GM19023 (cell line): Measurements from ENCODE around the gene SPA17.

Source experiments
- ATAC-seq: cut with Tn5 transposase; IDR thresholded peaks from one replicate; pipeline ENCODE4 v1.9.1; 2021; ENCODE audit warnings: mild to moderate bottlenecking, moderate library complexity; ENCODE audit not compliant: unreplicated experiment

The SPA17 gene

DNA sequence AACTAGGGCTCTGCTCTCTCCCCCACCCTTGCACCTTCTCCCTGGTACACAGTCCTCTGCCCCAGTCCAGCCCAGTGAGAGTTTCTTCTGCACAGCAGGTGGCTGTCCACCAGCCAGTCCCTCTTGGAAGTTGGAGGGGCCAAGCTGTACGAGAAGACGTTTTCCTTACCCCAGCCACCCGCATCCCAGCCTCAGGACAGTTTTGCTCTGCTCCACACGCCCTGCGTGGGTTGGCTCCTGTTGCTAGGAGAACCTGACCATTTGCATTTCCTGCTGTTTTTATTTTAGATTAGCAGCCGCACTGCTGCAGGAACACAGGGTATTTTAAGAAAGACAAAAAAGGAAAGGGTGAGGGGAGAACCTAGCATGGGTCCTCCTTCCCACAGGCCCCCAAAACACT lies 48.5 kb downstream of the SPA17 start:
- ATAC-seq, result no peak

DNA sequence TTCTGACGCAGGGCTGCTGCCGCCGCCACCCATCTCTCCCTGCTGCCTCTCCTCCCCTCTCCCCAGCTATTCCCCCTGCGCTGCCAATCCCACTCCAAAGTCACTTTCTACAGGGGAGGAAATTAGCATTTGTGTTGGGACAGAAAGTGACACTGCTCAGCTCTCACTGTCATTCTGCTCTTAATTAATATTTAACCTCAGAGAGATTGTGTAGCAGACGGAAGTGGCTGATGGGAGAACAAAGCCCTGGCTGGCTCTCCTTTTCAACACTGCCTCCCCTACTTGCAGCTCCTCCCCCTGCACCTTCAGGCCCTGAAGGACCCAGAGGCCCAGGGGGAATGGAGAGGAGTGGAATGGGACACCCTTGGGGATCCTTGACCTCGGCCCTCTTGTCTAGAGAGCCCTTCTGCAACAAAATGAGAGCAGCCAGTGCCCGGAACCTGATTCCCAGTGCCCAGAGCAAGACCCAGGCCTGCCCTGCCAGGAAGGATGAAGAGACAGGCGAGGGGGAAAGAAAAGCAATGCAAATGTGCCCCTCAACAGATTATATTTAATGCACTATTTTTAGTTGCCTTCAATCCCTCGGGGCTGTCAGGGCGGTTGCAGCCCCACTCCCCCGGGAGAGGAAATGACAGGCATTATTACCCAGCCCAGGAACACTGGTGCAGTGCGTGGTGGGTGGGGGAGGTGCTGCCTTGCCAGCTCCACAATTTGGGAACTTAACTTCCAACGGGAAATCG lies 51.4 kb downstream of the SPA17 start:
- ATAC-seq, result peak; percentile 97

DNA sequence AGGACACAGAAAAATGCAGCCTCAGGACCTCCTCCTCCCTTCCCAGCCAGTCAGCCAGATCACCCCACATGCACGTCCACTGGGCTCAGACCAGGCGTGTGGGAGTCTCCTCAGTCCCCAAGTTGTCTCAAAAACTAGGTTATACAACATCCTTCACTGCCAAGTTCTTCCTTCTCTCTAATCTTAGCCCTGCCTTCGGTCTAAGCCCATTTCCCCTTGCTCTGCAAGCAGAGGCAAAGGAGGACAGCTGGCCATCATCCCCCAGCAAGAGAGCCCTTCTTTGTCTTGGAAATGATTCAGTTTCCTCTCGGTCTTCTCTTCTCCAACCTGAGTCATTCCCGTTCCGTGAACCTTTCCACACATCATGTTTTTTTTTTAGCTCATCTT lies 52.0 kb downstream of the SPA17 start:
- ATAC-seq, result peak; percentile 14

- ATAC-seq, result no peak
These were observed 53.8 kb downstream of the SPA17 start for GRCh38 chr11:124727474-124727873.

- ATAC-seq, result no peak
These were observed 54.4 kb downstream of the SPA17 start for GRCh38 chr11:124728134-124728533.

- ATAC-seq, result no peak
These were observed 55.9 kb downstream of the SPA17 start for GRCh38 chr11:124729571-124729970.

- ATAC-seq, result no peak
These were observed 58.5 kb downstream of the SPA17 start for GRCh38 chr11:124732230-124732629.

DNA sequence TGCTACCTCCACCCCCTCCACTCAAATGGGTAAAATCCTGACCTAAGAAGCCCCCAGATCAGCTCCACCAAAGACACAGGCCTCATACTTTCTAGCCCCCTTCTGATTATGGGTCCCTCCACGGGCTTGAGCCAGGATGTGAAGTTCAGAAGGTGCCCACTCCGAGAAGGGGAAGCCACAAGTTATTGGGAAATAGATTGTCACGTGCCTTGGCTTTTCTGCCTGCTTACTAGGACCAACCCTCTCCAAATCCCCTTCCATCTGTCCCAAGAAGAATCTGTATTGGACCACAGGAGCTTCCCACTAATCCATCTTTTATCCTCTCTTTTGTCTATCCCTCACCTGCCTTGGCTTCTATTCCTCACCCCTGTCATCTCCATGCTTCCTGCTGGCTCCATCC lies 63.0 kb downstream of the SPA17 start:
- no peak for ATAC-seq

GRCh38 chr11:124737638-124738305 lies 64.1 kb downstream of the SPA17 start:
- ATAC-seq, result no peak

- no peak for ATAC-seq
These were observed 65.2 kb downstream of the SPA17 start for GRCh38 chr11:124738713-124739478.

DNA sequence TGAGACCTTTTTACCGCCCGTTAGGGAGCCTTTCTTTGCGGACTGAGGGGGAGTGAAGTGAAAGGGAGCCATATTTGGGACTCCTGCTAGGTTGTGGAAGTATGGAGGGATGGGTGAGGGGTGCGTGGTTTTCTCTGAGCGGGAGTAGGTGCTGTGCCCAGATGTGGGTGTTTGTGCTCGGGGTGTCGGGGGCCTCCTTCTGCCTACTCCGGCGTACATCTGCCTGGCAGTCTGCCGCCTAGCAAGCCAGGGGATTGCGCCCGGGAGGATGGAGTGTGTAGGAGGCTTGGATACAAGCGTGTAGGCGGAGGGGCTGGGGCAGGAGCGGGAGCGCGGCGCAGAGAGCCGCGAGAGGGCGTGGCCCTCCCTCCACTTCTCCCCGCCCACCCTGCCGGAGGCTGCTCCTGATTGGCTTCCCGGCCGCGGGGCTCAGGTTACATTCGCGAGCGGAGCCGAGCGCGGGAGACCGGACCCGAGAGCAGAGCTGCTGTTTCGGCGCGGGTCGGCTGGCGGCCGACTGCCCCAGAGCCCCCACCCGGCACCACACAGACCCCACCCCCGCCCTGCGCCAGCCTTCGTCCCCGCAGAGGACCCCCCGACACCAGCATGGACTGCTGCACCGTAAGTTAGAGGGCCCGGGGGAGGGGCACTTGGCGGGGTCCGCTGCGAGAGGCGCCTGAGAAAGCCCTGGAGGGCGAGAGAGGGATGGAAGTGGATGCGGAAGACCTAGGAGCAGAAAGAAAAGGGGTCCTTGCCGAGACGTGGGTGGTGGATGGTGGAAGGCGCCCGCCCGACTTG lies 66.0 kb downstream of the SPA17 start, which contains the start of gene NRGN:
Gene NRGN (plus strand): TSS at position 464 of the 798 bp plus-strand sequence. CDS start 143 bp downstream, at position 607.
- ATAC-seq, result peak; percentile 98

GRCh38 chr11:124740277-124740882 lies 66.7 kb downstream of the SPA17 start:
- peak; percentile 43 for ATAC-seq

GRCh38 chr11:124742555-124742954 lies 68.9 kb downstream of the SPA17 start:
- no peak for ATAC-seq

GRCh38 chr11:124743050-124743449 lies 69.3 kb downstream of the SPA17 start:
- ATAC-seq, result no peak

DNA sequence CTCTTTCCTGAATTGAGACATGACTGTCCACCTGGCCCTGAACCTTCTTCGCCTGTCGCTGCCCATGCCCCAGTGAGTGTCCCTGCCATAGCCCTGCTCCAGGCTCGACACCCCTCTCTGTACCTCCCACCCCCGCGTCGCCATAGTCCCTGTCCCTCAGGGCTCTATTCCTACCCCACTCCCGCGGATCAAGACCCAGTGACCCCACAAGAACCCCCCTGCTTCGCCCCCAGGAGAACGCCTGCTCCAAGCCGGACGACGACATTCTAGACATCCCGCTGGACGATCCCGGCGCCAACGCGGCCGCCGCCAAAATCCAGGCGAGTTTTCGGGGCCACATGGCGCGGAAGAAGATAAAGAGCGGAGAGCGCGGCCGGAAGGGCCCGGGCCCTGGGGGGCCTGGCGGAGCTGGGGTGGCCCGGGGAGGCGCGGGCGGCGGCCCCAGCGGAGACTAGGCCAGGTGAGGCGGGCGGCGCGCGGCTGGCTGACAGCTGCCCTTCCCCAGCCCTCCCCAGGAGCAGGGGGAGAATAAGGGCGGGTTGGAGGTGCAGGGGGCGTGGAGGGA lies 71.6 kb downstream of the SPA17 start:
- no peak for ATAC-seq

DNA sequence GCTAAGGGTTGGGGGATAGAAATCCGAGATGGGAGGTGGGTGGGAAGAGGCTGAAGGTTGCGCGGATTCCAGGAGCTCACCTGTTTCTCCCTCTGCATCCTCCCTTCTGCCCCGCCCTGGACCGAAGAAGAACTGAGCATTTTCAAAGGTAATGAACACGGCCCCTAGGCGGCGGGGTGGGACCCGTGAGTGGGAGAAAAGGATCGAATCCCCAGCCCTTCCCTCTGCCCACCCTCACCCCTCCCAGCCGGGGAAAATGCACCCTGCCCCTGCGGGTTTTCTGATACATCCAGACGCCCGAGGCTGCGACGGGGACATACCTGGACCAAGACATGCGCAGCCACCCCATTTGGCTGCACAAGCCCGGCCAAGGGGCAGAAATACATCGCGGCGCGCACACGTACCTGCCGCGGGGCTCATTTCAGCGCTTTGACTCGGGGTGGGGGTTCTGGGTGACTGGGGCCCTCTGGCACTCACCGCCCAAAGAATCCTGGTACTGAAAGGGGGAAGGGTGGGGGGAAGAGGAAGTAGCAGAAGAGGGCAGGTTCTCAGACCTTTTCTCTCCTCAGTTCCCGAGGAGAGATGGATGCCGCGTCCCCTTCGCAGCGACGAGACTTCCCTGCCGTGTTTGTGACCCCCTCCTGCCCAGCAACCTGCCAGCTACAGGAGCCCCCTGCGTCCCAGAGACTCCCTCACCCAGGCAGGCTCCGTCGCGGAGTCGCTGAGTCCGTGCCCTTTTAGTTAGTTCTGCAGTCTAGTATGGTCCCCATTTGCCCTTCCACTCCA lies 72.3 kb downstream of the SPA17 start:
- peak; percentile 18 for ATAC-seq

GRCh38 chr11:124746621-124747243 lies 73.0 kb downstream of the SPA17 start:
- peak; percentile 91 for ATAC-seq
